ENCODE data around the gene RUBCNL. TPM values are rescaled to one million over a fixed set of nuclear protein-coding genes. Genes with fewer than 3 reads are reported as not detected.

The RUBCNL gene
- polyA plus RNA-seq, 1 of the 3 experiments (the other 2 are of a cell fraction) = 0.07 TPM

GRCh38 chr13:46359714-46360113 is 27.3 kb downstream of the RUBCNL start:
- no peak for DNase-seq
- peak overlapping the region; percentile 54 to 63; a peak in 3 of 4 replicates for H3K27ac ChIP-seq (ENCODE audit: low read depth in 2 of 2, low read length in 1 of 2)
- H3K4me3 ChIP-seq (ENCODE audit: low read depth in 2 of 2, low read length in 1 of 2) = no peak overlapping the region

GRCh38 chr13:46355901-46356590 is 31.0 kb downstream of the RUBCNL start:
- no peak overlapping the region for H3K4me3 ChIP-seq (ENCODE audit: low read depth in 2 of 2, low read length in 1 of 2)
- 0 out of 4 replicates have a peak, but pooled peaks cover 0 to 3% of the 10 kb centered on the region in 2 experiments for H3K4me1 ChIP-seq (ENCODE audit: control insufficient read depth in 1 of 2, insufficient read depth in 2 of 2, low read depth in 1 of 2, low read length in 1 of 2)
- peaks cover 0 to 4% of the 10 kb centered on the region in 2 experiments for H3K36me3 ChIP-seq (replicated peaks in 1 of 2; ENCODE audit: control insufficient read depth in 1 of 2, insufficient read depth in 2 of 2, low read length in 1 of 2)
- H3K27ac ChIP-seq (ENCODE audit: low read depth in 2 of 2, low read length in 1 of 2) = peak overlapping the region in 1 of 2 experiments; percentile 94; a peak in 2 of 4 replicates
- no peak overlapping the region for H3K4me2 ChIP-seq
- no peak for DNase-seq
- H3K9me2 ChIP-seq = no peaks in the 10 kb centered on the region
- CTCF ChIA-PET = interaction anchor here (1.1 to 2.3 kb wide), 2 partner anchors 22 to 34 kb away, joined by 4 to 8 read pairs; no protein-coding TSS in a partner anchor
- H4K20me1 ChIP-seq (ENCODE audit: insufficient read depth) = no peaks in the 10 kb centered on the region
- no peaks in the 10 kb centered on the region for H3K9me3 ChIP-seq
- POLR2A ChIA-PET = no interaction called here
- WGBS (ENCODE audit: low lambda C conversion rate) = 87% methylated on average over 11 of the region's 11 CpGs
- no peaks in the 10 kb centered on the region for H3K79me2 ChIP-seq (ENCODE audit: insufficient read depth)
- H3F3A ChIP-seq (replicated peaks; ENCODE audit: insufficient read depth) = peaks cover 28% of the 10 kb centered on the region
- no peaks in the 10 kb centered on the region for H3K27me3 ChIP-seq (ENCODE audit: insufficient read depth)
- TF ChIP-seq SMC3 (IDR thresholded peaks at IDR 0.05; ENCODE audit: low read depth, low read length) (no peak), TCF12 (IDR thresholded peaks at IDR 0.05) (peak; percentile 35; the same call in 1 of the 2 replicates)
- H3K9ac ChIP-seq = no peak overlapping the region
- H2AFZ ChIP-seq (ENCODE audit: low read depth) = 0 out of 2 replicates have a peak overlapping the region, but pooled peaks have one; percentile 83

More at GRCh38 chr13:46359714-46360113, 27.3 kb downstream of the RUBCNL start:
- Histone ChIP-seq H3F3A (replicated peaks; ENCODE audit: insufficient read depth) (peaks cover 20% of the 10 kb centered on the region), H3K27me3 (ENCODE audit: insufficient read depth) (no peaks in the 10 kb centered on the region), H3K9me2 (no peaks in the 10 kb centered on the region), H3K4me2 (no peak overlapping the region), H3K79me2 (ENCODE audit: insufficient read depth) (no peaks in the 10 kb centered on the region), H4K20me1 (ENCODE audit: insufficient read depth) (no peaks in the 10 kb centered on the region), H3K36me3 (replicated peaks in 1 of 2; ENCODE audit: control insufficient read depth in 1 of 2, insufficient read depth in 2 of 2, low read length in 1 of 2) (no peaks in the 10 kb centered on the region), H3K4me1 (ENCODE audit: control insufficient read depth in 1 of 2, insufficient read depth in 2 of 2, low read depth in 1 of 2, low read length in 1 of 2) (0 out of 4 replicates have a peak, but pooled peaks cover 0 to 3% of the 10 kb centered on the region in 2 experiments), H3K9me3 (no peaks in the 10 kb centered on the region), H3K9ac (no peak overlapping the region), H2AFZ (ENCODE audit: low read depth) (no peak overlapping the region)
- TF ChIP-seq EZH2phosphoT487 (IDR thresholded peaks at IDR 0.05; ENCODE audit: borderline replicate concordance, low read depth) (no peak), TCF12 (IDR thresholded peaks at IDR 0.05) (peak; percentile 46), TAF1 (IDR thresholded peaks at IDR 0.05; ENCODE audit: borderline replicate concordance, low read depth, low read length) (no peak), FOXM1 (IDR thresholded peaks at IDR 0.05; ENCODE audit: low read depth) (0 out of 2 replicates have a peak, but pooled peaks have one; percentile 23), FOSL2 (IDR thresholded peaks at IDR 0.05; ENCODE audit: borderline replicate concordance, low read depth) (peak; percentile 21; the same call in 1 of the 2 replicates), RAD21 (IDR thresholded peaks at IDR 0.05; ENCODE audit: low read length) (no peak), NFIC (IDR thresholded peaks at IDR 0.05; ENCODE audit: borderline replicate concordance) (no peak), RCOR1 (IDR thresholded peaks at IDR 0.05; ENCODE audit: low read length) (no peak), GABPA (IDR thresholded peaks at IDR 0.05; ENCODE audit: low read depth) (no peak), MEF2A (IDR thresholded peaks at IDR 0.05; ENCODE audit: borderline replicate concordance, low read depth) (peak; percentile 55; the same call in 1 of the 2 replicates), YY1 (IDR thresholded peaks at IDR 0.05; ENCODE audit: low read depth) (no peak)
- TF ChIP-seq, protein P1, sequence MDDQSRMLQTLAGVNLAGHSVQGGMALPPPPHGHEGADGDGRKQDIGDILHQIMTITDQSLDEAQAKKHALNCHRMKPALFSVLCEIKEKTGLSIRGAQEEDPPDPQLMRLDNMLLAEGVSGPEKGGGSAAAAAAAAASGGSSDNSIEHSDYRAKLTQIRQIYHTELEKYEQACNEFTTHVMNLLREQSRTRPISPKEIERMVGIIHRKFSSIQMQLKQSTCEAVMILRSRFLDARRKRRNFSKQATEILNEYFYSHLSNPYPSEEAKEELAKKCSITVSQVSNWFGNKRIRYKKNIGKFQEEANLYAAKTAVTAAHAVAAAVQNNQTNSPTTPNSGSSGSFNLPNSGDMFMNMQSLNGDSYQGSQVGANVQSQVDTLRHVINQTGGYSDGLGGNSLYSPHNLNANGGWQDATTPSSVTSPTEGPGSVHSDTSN (IDR thresholded peaks at IDR 0.05) = 0 out of 2 replicates have a peak, but pooled peaks have one; percentile 9
- TF ChIP-seq, protein P2, sequence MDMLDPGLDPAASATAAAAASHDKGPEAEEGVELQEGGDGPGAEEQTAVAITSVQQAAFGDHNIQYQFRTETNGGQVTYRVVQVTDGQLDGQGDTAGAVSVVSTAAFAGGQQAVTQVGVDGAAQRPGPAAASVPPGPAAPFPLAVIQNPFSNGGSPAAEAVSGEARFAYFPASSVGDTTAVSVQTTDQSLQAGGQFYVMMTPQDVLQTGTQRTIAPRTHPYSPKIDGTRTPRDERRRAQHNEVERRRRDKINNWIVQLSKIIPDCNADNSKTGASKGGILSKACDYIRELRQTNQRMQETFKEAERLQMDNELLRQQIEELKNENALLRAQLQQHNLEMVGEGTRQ (IDR thresholded peaks at IDR 0.05; ENCODE audit: borderline replicate concordance, low read depth, low read length) = no peak
- CTCF ChIA-PET = no interaction called here
- WGBS (ENCODE audit: low lambda C conversion rate) = 93% methylated on average over 1 of the region's 1 CpG
- POLR2A ChIA-PET = no interaction called here
